ENCODE data around the gene ICOS. TPM values are rescaled to one million over a fixed set of nuclear protein-coding genes. Genes with fewer than 3 reads are reported as not detected.

ICOS gene
- total and polyA plus RNA-seq, 5 experiments from 2014 or later, result 7.5 to 36.1 (median 14.0) TPM

DNA sequence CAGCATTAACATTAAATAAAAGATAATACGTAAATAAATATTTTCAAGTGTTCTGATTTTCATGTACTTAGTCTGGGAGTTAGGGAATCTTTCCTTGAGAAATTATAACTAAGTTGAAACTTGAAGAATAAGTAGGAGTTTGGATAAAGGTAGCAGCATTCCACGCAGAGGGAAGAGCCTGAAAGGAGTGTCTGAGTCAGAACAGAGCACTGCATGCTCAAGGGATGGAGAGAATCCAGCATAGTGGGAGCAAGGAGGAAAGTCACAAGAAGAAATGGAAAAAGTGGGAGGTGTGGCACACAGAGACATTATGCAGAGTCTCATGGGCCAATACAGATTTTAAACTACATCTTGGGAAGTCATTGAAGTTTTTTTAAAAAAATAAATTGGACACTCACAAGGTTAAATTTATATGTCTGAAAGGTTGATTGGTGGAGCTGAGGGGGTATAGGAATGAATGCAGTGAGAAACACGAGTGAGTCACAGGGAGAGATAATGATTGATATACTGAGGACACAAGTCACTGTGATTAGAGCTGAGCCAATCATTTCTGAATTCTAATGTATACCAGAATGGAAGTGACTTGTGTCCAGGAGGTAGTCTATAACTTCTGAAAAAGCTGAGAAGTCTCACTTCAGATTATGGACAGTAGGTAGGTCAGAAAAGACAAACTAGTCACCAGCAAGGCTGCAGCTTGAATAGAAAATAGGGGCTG, 66.9 kb downstream of the ICOS start:
- DNase-seq (no peak), ATAC-seq (no peak)
- H3K27me3 Mint-ChIP-seq, result no peaks in the 10 kb centered on the region
- H3K4me3 Mint-ChIP-seq, result no peak overlapping the region
- peaks cover 0 to 13% (median under 1%) of the 10 kb centered on the region in 3 donors for H3K36me3 Mint-ChIP-seq
- H3K9me3 Mint-ChIP-seq, result peaks cover 0 to 19% (median 4%) of the 10 kb centered on the region in 9 donors
- POLR2A ChIA-PET, result interaction anchor here (0.6 kb wide), 1 partner anchor 1369 kb away, joined by 3 read pairs; the partner anchor contains the start of gene FAM117B
- peaks cover 35 to 86% (median 73%) of the 10 kb centered on the region in 4 donors for H3K4me1 Mint-ChIP-seq
- H3K27ac Mint-ChIP-seq, result peak overlapping the region in 3 of 10 donors; percentile 2 to 58 (median 15)

DNA sequence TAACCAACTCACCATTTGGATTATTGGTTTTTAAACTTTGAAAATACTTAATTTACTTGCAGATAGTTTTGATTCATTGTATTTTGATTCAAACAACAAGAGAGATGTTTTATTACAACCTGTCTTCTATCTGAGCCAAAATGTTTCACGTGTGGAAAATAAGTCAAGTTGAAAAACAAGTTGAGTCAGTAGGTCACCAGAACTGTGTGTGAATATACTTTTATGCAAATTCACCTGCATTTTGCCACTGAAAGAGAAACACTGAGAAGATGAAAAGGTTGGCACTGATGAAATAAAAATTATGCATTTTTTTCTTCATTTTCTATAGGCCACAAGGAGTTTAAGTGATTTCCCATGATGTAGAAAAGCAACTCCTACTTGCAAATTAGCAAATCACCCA, 68.3 kb downstream of the ICOS start:
- no peaks in the 10 kb centered on the region for H3K27me3 Mint-ChIP-seq
- peaks cover 0 to 13% (median 1%) of the 10 kb centered on the region in 3 donors for H3K36me3 Mint-ChIP-seq
- POLR2A ChIA-PET, result no interaction called here
- H3K27ac Mint-ChIP-seq, result peak overlapping the region in 1 of 10 donors; percentile 37
- H3K9me3 Mint-ChIP-seq, result peaks cover 0 to 26% (median 4%) of the 10 kb centered on the region in 9 donors
- no peak overlapping the region for H3K4me3 Mint-ChIP-seq
- DNase-seq, result no peak
- ATAC-seq, result no peak
- peaks cover 35 to 79% (median 59%) of the 10 kb centered on the region in 4 donors for H3K4me1 Mint-ChIP-seq

DNA sequence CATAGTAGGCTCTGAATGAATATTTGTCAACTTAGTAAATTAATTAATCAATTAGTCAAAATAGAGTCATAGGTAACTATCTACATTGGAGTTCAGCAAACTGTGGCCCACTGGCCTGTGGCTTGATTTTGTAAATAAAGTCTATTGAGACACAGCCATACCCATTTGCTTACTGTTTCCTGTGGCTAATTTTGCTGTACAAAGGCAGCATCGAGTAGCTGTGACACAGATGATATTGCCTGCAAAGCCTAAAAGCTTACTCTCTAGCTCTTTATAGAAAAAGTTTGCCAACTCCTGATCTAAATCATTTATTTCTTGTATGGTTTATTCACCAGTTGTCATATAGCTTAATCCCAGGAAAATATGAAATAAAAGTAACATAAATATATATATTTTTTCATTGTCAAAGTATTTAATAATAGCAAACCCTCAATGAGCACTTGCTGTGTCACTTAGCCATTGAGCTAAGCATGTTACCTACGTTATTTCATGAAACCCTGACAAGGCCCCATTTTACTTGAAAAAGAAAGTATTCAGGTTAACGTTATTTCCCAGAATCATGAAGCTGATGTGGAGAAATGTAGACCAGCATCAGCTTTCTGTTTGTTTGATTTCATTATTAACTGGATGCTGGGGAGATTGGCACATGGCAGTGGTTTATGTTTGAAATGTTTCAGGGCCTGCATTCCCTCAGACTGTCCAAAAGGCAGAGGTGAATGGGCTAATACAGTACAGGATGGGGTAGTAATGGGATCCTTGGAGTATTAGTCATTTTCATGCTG, 69.6 kb downstream of the ICOS start:
- POLR2A ChIA-PET, result no interaction called here
- Mint-ChIP-seq H3K9me3 (peaks cover 0 to 26% (median 2%) of the 10 kb centered on the region in 9 donors), H3K4me1 (peaks cover 29 to 67% (median 46%) of the 10 kb centered on the region in 4 donors), H3K4me3 (no peak overlapping the region), H3K27me3 (no peaks in the 10 kb centered on the region), H3K36me3 (peaks cover 0 to 13% (median 1%) of the 10 kb centered on the region in 3 donors), H3K27ac (peak overlapping the region in 4 of 10 donors; percentile 0 to 72 (median 32))
- no peak for ATAC-seq
- DNase-seq, result no peak

DNA sequence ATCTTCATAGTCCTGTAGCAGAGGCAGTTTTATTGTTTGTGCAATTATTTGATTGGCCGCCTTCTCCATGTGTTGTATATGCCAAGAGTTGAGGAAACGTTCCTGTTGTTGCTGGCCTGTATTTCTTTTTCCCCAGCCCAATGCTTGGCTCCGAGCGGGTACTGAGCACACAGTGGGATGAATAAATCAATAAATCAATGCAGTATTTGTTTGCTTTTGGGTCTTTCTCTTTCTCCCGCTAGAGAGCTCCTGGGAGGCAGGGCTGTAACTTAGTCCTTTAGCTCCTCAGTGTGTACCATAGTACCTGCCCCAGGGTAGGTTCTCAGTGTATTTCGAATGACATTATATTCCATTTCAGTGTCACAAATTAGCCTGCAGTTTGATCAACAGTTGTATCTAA, 71.8 kb downstream of the ICOS start:
- peaks cover 0 to 26% (median 0%) of the 10 kb centered on the region in 9 donors for H3K9me3 Mint-ChIP-seq
- H3K27me3 Mint-ChIP-seq, result no peaks in the 10 kb centered on the region
- ATAC-seq (no peak), DNase-seq (no peak)
- POLR2A ChIA-PET, result no interaction called here
- H3K4me3 Mint-ChIP-seq, result peak overlapping the region in 1 of 10 donors; percentile 9
- peak overlapping the region in 3 of 10 donors; percentile 63 to 73 (median 72) for H3K27ac Mint-ChIP-seq
- peaks cover 30 to 47% (median 35%) of the 10 kb centered on the region in 4 donors for H3K4me1 Mint-ChIP-seq
- H3K36me3 Mint-ChIP-seq, result peaks cover 0 to 7% (median 1%) of the 10 kb centered on the region in 3 donors

DNA sequence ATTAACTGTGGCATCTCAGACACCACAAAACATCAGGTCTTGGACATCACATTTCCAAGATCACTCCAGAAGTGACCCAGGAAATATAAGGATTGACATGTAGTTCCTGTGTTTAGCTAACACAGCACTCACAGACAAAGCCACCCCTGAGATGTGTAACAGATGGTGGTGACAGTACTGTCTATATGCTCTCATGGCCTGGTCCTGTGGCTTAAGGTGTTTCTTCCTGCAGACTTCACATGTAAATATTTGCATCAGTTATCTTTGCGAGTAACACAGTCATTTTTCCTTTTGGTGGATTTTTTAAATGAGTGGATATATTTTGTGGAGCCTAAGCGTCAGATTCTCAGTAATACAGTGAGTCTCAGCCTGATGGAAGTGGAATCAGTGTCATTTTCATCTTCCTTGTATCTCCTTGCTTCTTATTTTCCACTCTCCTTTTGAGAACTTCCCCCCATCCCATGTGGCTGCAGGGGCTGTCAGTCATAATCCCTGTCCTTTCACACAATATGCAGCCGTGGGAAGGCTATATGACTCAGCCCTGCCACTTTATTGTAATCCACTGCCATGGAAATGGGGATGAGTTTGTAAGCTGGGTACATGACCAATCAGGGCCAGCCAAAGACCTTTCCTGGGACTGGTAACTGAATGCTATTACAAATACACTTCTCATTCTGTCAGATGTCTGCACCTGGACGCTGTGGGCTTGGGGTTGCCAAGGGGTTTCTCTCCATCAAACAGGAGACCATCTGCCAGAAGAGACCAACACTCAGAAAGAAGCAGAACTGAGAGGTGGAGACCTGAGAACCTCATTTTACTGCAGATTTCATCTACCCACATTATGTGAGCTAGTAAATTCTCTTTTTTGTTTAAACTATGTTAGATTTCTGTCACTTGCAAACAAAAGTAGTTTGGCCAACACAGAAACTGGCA, 74.3 kb downstream of the ICOS start:
- DNase-seq (no peak), ATAC-seq (no peak)
- Mint-ChIP-seq H3K27ac (no peak overlapping the region), H3K4me1 (peaks cover 16 to 24% (median 18%) of the 10 kb centered on the region in 4 donors), H3K4me3 (no peak overlapping the region), H3K36me3 (peaks cover 0 to 7% (median 1%) of the 10 kb centered on the region in 3 donors), H3K27me3 (no peaks in the 10 kb centered on the region), H3K9me3 (peaks cover 0 to 26% (median 0%) of the 10 kb centered on the region in 9 donors)
- POLR2A ChIA-PET, result no interaction called here

Other genes starting within 250 kb of the ICOS start
- gene CD28, start 230.1 kb upstream of the ICOS start, total RNA-seq, result 100 to 1,000 TPM; 128 to 133 TPM
- gene CD28, start 230.1 kb upstream of the ICOS start, polyA plus RNA-seq, result 10 to 100 TPM; 15.8 to 32.0 (median 29.3) TPM
- 1 to 10 TPM; 1.5 to 1.8 TPM for gene CTLA4, start 69.0 kb upstream of the ICOS start, total RNA-seq
- gene CTLA4, start 69.0 kb upstream of the ICOS start, polyA plus RNA-seq, result 1 to 10 TPM; 1.8 to 2.9 (median 2.3) TPM